GM18870 (cell line): ENCODE results near the gene THSD4.

Source experiments
- ATAC-seq: cut with Tn5 transposase; IDR thresholded peaks from one replicate; pipeline ENCODE4 v1.9.1; 2021; ENCODE audit warnings: moderate library complexity; ENCODE audit not compliant: unreplicated experiment

THSD4 gene

DNA sequence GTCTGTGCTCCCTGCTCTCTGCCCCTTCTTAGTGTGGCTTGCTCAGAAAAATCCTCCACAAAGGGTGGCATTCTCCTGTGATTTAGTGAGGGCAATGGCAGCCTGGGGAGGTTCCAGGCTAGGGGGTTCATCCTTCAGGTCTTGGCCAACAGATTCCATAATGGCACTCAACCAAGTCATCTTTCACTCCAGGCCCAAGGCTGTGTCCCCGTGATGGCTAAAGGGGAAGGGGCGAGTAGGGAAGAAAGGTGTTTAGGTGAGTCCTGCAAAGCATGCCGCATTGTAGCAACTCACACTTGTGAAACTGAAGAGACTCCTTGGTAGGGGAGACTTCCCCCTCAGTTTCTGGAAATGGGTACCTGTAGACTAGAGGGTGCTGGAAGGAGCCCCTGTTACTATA is 105.6 kb downstream of the THSD4 start:
- no peak for ATAC-seq

DNA sequence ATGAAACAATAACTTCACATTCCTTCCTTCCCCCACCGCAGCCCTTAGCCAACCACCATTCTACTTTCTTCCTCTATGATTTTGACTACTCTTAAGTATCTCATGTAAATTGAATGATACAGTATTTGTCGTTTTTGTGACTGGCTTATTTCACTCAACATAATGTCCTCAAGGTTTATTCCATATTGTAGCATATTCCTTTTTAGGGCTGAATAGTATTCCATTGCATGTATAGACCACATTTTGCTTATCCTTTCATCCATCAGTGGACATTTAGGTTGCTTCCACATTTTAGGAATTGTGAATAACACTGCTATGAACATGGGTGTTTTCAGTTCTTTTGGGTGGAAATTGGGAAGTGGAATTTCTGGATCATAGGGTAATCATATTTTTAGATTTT is 106.1 kb downstream of the THSD4 start:
- no peak for ATAC-seq

DNA sequence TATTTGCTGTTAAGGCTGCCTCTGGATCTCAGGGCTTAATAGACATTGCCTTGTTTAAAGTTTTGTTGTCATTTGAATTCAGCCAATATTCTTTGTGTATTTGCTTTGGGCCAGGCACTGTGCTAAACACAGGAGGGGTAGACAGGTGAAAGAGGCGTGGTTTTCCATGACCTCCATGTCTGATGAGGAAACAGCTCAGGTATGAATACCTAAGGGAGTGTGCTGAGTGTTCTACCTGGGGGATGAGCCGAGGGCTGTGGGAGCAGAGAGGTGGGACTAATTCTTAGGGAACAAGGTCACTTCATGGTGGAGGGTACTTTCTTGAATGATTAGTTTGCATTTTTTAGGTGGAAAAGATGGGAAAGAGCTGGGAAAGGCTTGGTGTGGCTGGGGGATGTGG is 108.2 kb downstream of the THSD4 start:
- no peak for ATAC-seq

DNA sequence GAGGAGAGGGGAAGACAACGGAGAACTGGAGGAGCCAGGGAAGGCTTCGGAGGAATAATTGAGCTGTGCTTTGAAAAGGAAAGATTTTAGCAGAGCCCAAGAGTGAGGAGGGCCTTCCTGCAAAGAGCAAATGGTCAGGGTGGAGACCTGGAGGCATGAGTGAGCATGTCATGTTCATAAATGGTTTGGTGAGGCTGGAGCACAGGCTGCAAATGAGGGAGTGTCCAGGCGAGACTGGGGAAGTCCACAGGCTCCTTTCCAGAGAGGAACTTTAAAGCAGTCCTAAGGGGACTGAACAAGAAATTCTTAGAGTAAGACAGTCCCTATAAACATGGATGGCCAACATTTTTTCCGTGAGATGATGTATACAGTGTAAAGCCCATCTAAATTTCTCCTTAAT is 108.8 kb downstream of the THSD4 start:
- no peak for ATAC-seq

DNA sequence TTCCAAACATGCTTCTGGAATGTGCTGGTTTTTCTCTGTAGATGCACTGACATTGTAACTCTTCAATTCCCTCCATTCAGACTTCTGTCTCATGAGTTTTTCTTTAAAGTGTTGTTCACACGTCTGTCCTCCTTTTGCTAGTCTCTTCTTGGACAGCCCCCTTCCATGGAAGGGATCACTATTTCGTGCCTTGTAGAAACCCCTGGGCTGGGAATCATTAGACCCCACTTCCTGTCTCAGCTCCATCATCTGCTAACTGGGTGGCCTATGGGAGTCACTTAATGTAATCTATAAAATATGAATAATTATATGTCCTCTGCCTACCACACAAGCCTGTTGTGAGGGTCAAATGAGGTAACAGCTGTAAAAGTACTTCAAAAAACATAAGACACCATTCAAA is 110.6 kb downstream of the THSD4 start:
- no peak for ATAC-seq

DNA sequence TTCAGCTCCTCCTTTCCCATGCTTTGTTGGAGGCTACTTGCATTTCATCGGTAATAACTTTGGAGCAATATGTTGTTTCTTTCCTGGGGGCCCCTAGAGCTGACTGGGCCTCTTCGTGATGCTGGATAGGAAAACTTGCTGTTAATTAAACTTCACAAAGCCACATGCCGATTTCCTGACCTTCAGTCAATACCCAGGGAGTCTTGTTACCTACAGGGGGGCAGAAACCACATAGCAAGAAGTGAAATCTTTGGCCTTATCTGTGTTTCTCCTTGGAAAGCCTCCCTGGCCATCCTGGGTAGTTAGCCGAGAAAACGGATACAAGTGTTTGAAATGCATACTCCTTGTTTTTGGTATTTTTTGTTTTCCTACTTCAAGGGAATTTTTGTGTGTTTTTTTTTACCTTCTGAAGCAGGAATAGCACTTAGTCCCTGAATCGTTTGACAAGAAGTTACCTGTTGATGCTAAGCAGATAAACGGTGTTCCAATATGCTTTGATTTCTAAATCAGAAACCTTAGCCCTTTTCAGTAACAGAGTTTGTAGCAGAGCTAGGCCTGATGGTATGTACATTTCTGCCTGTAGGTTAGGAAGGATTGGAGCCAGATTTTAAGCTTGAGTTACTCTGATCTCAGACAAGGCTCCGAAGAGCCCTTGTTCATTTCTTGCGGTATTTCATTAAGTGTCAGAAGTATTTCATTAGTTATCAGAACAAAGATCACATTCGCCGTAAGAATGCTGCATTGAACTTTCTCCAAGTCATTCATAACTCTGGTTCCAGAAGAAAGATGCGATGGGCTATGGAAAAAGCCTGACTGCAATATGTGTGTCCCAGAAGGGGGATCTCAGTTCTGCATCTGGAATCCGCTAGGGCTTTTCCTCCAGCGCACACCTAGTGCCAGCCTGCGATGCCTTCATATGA is 111.5 kb downstream of the THSD4 start:
- no peak for ATAC-seq

DNA sequence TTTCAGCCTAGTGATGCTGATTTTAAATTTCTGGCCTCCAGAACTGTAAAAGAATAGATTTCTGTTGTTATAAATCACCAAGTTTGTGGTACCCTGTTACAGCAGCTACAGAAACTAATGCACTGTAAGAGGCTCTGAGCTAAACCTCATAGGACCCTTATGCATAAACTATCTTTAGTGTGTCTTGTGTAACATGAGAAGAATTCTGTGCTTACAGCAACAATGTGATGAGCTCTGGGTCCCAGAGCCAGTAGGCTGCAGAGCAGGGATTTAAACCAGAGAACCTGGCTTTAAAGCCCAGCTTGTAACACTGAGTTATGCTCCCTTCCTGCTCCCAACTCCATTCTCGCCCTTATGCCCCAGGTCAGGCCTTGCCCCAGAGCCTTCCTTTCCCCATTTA is 113.1 kb downstream of the THSD4 start:
- no peak for ATAC-seq

DNA sequence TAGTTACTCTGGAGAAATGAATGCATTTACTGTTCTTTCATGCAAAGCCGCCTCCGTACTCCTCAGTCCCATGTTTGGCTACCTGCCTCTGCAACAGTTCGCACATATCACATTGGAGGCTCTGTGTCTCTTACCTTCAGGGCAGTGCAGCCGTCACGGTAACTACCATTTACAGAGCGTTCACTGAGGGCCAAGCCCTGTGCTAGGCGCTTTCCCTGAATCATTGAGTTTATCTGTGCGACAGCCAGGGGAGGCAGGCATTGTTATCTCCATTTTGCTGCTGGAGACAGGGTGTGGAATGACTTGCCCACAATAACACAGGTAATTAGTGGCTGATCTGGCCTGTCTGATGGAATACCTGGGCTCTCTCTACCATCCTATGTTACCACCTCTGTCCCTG is 115.0 kb downstream of the THSD4 start:
- no peak for ATAC-seq

DNA sequence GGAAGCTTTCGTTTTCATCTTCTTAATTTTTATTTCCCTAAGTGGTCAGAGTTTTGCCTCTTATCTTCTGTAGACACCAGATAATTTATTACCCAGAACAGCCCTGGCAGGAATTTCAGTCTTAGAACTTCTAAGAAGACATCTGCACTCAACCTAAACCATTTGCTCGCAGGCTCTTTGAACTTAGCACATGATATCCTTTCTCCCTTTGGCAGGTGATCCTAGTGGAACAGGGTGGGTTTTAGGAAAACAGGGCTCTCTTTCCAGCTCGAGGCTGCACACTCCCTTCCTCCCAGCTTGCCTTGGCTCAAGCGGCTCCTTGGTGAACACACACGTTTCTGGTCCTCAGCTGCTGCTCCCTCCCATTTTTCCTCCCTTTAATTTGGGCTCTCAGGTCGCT is 116.5 kb downstream of the THSD4 start:
- no peak for ATAC-seq

DNA sequence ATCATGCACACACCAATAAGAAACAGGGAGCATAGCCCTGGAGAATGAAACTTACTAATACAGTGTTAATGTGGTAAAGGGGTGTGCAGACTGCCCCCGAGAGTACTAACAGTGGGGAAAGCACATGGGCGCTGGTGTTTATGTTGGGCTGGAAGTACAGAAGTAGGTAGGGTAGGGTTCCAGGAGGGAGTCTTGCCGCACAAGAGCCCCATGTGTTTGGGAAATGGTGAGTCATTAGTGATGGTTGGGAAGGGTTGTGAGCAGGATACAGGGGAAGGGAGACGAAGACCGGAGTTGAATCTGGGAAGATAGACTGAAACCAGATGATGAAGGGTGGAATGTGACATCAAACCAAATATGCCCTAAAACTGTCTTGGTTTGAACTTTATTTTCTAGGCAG is 117.1 kb downstream of the THSD4 start:
- no peak for ATAC-seq

DNA sequence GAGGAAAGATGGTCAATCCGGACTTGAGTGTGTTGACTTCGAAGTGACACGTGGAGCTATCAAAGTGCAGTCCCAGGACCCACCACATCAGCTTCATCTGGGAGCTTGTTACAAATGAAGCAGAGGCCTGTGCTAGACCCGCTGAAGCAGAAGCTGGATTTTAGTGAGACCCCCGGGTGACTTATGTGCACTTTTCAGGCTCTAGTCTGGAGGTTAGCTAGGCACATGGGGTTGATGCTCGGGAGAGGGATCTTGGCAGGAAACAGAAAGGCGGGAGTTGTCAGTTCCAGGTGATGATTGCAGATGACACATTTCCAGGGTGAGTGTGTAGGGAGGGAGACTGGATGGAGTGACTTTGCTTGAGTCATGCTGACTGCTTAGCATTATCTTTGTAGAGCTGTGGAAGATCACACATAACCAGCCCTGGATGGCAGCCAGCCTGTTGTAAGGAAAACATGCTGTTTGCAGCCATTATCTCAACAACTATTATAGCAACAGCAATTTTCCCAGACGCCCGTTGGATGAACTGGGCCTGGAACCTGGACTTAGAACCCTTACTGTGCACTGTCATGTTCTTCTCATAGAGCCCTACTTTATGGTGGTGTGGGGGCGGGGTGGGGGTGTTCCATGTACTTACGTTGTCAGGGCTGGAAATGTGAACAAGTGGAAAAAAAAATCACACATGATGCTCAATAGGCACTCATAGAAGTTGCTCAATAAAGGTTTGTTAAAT is 122.4 kb downstream of the THSD4 start:
- no peak for ATAC-seq

DNA sequence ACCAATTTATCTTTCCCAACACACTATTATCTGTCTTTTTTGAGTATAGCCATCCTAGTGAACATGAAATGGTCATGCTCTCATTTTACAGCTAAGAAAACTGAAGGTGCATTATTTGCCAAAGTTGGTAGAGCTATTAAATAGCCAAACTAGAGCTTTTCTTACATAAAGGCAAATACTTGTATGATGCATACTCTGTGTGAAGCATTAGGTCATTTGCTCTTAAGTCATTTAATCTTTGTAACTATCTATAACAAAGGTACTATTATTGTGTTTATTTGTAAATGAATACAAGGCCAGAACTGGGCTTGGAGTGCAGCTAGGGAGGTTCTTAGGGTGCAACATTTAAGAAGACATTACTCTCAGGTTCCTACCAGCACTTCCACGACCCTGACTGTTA is 123.7 kb downstream of the THSD4 start:
- ATAC-seq = no peak

DNA sequence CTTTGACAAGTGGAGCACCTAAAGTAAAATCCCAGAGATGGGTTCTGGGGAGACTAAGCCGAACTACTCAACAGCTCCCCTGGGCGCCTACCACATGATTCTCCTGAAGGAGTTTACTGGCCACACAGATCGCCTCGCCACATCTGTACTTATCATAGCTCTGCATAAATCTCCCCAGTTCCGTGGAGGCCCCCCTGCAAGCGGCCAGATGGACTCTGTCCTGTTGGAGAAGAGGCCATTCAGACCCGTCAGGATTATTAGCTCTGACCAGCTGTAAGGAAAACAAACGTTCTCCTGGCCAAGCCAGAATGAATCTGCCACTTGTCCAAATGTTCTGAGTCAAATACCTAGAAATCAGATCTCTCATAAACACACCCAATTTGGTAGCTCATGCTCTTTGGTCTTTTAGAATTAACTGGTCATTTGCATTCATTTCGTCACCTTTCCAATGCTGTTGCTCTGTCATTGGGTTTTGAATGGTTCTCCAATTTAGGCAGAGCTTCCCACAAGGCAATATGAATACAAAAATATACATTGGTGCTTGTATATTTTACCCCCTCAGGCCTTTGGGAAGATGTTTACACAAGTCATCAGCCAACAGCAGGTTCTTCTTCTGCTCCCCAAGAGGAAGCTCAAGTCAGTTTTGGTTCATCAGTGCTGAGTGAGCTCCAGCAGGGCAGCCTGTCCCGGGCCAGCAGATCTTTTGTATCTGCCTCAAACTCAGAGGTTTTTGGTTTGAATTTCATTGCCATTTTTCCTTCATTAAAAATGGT is 124.5 kb downstream of the THSD4 start:
- ATAC-seq = no peak

DNA sequence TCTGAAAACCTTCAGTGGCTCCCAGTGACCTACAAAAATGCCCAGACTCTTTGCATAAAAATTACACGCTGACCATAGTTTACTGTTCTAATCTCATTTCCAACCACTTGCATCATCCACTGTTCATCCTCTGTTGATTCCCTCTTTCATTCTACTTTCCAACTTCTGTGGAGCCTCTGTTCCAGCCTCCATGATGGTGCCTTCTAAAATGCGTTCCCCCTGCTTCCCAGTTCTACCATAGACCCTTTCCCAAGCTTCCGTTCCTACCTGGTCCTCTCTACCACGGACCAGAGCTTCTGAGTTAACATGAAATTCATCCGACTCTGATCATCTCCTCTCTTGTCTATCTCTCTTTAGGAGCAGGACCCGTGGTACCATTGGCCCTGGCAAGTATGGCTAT is 127.0 kb downstream of the THSD4 start:
- ATAC-seq = no peak

DNA sequence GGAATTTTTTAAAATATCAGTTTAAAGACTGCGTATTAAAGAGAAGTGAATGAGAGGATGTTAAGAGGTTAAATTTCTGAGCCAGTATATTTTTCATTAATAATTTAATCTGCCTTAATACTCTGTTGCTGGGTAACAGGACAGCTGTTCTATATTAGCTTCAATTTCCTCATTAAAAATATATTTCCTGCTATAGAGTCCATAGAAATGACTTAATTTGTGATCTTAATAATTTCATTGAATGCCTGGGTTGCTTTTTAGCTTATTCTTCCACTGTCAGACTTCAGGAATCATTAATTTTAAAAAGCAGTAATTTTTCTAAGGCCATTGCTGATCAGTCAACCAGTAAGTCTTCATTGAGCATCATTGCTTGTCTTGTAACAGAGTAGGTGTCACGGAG is 129.0 kb downstream of the THSD4 start:
- no peak for ATAC-seq

DNA sequence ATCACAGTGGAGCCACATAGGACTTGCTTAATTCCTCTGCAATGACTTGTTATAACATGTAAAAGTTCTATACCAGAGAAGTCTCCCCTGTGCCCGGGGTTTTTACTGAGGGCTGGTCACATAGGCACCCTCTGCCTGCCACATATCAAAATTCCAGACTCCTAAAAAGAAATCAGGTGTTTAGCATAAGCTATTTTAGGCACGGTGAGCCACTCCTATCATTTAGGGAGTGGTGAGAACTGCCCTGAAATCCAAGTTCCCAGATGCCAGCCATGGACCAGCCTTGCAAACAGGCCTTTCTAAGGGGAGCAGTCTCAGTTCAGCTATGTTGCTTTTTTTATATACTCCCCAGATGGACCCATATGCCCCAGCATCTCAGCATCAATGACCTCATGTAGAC is 130.3 kb downstream of the THSD4 start:
- no peak for ATAC-seq

DNA sequence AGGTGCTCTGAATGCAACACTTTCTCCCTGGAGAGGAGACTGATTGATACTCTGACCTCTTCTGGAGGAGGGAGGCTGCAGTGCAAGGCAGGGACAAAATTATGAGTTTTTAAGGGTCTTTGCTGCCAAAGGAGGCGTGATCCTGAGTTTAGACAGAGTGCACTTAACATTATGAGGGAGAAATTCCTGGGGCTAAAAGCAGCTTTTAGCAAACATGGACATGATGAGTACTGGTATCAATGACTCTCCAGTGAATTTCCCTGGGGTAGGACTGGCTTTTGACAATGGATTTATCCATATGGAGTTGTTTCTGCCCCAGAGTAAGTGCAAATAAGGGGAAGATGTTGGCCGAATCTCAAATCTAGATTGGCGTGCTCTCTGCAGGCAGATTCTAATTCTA is 133.1 kb downstream of the THSD4 start:
- no peak for ATAC-seq

DNA sequence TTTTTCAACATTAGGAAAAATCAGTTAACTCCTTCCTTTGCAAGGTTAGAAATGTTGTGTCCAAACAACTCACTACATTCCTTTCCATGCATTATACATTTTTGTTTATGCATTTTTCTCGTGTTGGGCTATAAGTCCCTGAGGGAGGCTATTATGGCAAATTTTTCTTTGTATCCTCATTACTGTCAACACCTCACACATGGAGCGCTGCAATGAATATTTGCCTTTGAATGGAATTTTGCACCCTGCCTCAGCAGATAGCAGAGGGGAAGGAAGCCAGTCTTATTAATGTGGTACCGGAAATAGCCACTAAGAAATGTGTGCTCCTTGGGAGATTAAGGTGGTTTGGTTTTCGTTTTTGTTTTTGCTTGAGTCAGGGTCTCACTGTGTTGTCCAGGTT is 134.7 kb downstream of the THSD4 start:
- no peak for ATAC-seq

DNA sequence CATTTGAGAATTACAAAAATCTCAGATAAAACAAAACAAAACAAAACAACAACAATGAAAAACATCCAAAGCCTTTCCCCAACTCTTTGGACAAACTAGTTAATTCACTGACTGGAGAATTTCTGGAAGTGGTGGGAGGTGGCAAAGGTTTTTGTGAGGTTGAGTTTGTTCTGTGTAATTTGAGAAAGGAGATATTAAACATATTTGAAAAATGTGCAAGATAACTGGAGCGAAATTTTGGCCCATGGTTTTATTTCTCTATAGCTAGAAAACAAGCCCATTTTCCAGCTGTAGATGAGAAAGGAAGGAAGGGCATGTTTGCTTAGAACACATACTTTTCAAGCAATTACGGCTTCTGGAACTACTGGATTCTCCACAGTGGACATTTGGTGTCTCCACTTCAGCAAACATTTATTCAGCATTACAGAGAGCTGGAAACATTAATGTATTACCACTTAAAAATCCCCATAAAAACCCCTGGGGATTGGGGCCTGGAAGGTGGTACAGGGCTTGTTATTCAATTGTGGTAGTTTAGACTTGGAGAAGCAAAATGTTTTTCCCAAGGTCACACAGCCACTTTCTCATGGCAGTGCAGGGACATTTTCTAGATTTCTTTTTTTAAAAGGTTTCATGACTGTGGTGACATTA is 135.8 kb downstream of the THSD4 start:
- no peak for ATAC-seq

DNA sequence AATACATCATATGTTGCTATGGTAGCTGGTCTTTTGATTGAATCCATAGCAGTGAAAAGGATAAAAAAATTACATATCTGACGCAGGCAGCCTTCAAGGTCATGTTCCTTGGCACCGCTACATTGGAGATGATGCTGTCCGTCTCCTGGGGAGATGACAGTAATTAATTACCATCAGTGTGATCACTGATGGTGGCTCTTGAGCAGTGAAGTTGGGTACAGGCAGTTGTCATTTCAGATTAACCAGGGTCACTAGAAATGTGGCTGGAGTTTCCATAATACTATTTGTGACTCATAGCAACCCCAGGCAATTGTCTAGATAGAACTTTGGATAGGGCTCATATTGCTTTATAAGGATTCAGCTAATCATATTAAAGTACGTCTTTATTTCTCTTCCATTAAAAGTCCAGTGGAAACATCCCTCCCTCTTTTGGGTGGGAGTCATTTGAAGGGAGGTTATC is 136.3 kb downstream of the THSD4 start:
- ATAC-seq = no peak
